NCI-H226 (cell line): ENCODE measurements around the gene LEFTY1.
"Not testable (repeated sequence)": the region's sequence is repeated elsewhere in the genome, so short reads cannot be mapped to it uniquely, and the experiment has no call there.

ENCODE experiments used
- DNase-seq: peaks from one replicate; pipeline ENCODE4 v3.0.0-alpha.2; 2015

Gene LEFTY1

GRCh38 chr1:225847610-225848009, 41.3 kb downstream of the LEFTY1 start:
- DNase-seq: no peak

- DNase-seq: no peak
These were observed 42.3 kb downstream of the LEFTY1 start for GRCh38 chr1:225846331-225847310.

GRCh38 chr1:225845571-225846259, 43.2 kb downstream of the LEFTY1 start:
- peak; percentile 26 for DNase-seq

- no peak for DNase-seq
These were observed 43.8 kb downstream of the LEFTY1 start for GRCh38 chr1:225845097-225845496.

GRCh38 chr1:225844236-225845061, 44.5 kb downstream of the LEFTY1 start:
- no peak for DNase-seq

- no peak for DNase-seq
These were observed 45.5 kb downstream of the LEFTY1 start for GRCh38 chr1:225843426-225843795.

- no peak for DNase-seq
These were observed 46.0 kb downstream of the LEFTY1 start for GRCh38 chr1:225842788-225843425.

GRCh38 chr1:225842074-225842473, 46.9 kb downstream of the LEFTY1 start:
- no peak for DNase-seq

- no peak for DNase-seq
These were observed 48.2 kb downstream of the LEFTY1 start for GRCh38 chr1:225840713-225841112.

GRCh38 chr1:225840223-225840610, 48.7 kb downstream of the LEFTY1 start:
- DNase-seq: no peak

- no peak for DNase-seq
These were observed 50.2 kb downstream of the LEFTY1 start for GRCh38 chr1:225838793-225839192.

GRCh38 chr1:225836296-225836695, 52.6 kb downstream of the LEFTY1 start:
- not testable (repeated sequence) for DNase-seq
